ENCODE measurements around the gene IMP4.
A peak's percentile ranks its signal among the peaks of the same experiment; 100 is the strongest.
"Not testable (repeated sequence)": the region's sequence is repeated elsewhere in the genome, so short reads cannot be mapped to it uniquely, and the experiment has no call there.

IMP4 gene, protein sequence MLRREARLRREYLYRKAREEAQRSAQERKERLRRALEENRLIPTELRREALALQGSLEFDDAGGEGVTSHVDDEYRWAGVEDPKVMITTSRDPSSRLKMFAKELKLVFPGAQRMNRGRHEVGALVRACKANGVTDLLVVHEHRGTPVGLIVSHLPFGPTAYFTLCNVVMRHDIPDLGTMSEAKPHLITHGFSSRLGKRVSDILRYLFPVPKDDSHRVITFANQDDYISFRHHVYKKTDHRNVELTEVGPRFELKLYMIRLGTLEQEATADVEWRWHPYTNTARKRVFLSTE

DNA sequence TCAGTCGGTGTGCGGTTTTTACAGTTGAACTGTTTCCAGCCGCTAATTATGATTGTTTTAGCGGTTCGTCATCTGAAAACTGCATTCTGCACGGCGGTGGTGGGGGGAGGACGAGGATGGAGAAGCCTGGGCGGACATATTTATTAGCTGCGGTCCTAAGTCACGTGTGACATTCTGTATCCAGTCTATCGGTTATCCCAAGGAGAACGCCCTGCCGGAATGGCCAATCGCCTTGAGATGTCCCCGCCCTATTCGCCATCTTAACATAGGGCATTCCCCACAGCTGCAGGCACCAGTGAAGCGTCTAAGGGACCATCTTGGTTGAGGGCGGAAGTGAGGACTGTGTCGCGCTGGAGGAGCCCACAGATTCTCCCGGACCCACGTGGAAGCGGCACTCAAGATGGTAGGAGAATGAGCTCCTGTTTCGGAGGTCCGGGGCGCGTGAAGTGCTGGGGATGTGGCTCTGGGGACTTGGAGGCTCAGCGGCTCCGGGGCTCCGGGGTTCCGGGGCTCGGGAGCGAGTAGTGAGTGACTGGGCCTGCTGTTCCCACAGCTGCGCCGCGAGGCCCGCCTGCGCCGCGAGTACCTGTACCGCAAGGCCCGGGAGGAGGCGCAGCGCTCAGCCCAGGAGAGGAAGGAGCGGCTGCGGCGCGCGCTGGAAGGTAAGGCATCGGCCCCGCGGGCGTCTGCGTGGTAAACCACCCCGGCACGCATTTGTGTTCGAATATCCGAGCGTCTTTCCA is at the start of gene IMP4:
Gene IMP4, plus strand, starts transcription at position 365 of the 743 bp plus-strand sequence. Its CDS starts 36 bp downstream, at position 401.
- peak; percentile 85 for DNase-seq (ENCODE audit: low read depth)

DNA sequence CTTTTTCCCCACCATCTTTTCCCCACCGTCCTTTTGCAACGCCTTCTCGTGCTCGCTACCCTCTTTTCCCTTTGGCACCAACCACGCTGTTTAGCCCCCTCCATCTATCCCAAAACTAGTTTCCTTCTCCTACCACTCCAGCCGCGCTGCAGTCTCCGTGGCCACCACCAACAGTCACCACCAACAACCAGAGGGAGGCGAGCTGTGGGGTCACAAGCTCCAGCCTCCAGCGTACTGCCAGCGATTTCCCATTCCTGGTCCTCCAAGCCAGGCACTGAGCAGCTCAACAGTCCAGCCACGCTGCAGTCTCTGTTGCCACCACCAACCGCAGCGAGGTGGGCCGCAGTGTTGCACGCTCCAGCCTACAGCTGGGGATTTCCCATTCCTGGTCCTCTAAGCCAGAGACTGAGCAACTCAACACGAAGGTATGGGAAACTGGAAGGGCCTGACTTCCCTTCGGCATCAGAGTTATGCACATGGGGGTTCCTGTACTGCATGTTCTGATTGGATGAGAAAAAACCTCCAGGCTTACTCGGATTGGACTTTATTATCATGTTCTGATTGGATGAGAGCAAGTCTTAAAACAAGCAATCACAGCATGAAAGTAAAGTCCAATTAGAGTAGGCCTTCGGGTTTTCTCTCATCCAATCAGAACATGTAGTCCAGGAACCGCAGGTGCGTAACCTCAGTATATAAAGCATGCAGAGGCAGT is 42.3 kb upstream of the IMP4 start:
- DNase-seq (ENCODE audit: low read depth): no peak

GRCh38 chr2:130300970-130301348 is 41.7 kb upstream of the IMP4 start:
- no peak for DNase-seq (ENCODE audit: low read depth)

DNA sequence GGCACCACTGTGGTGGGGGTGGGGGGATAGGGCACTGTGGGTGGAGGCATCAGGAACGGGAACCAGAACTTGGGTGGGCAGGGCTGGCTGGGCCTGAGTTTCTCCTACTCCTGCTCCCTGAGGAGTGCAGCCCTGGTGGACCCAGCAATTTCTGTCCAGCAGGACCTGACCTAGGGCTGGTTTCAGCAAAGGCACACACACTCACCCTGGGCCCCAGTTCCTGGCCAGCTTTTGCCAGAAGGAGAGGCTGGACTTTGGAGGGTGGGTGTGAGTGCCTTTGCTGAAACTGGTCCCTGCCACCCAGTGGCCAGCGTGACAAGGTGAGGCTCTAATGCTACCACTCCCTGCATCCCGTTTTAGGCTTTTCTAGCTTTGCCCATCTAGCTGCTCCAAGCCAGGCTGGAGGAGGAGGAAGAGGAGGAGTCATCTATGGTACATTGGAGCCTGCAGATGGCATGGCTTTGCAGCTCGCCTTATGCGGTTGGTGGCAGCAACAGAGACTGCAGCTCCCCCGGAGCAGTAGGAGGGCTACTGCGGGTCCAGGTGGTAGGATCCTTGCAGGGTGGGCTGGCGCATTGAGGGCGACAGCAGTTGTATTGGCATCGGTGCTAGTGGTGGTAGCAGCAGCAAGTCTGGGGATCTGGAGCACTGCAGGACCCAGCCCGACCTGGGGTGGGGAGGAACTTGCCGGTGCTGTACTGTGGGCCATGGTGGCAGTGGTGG is 40.4 kb upstream of the IMP4 start:
- DNase-seq (ENCODE audit: low read depth): no peak

- DNase-seq (ENCODE audit: low read depth): no peak
These were observed 39.5 kb upstream of the IMP4 start for GRCh38 chr2:130303169-130303568.

- no peak for DNase-seq (ENCODE audit: low read depth)
These were observed 38.0 kb upstream of the IMP4 start for GRCh38 chr2:130304726-130305125.

DNA sequence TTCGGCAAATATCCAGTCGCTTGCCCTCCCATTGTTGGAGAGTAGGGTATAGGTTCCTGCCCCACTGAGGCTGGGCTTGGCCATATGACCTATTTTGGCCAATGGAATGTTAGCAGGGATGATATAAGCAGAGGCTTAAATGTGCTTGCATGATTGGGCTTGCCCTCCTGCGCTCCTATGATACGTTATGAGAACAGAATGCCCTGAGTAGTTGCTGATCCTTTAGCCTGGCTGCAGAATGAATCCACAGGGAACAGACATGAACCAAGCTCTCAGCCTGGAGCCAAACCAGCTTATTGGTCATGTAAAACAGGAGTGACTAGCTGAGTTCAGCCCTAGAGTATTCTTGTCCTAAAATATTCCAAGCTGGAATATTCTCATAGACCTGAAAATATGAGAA is 34.8 kb upstream of the IMP4 start:
- DNase-seq (ENCODE audit: low read depth): no peak

GRCh38 chr2:130310881-130311280 is 31.8 kb upstream of the IMP4 start:
- DNase-seq (ENCODE audit: low read depth): no peak

GRCh38 chr2:130313812-130314334 is 28.8 kb upstream of the IMP4 start:
- DNase-seq (ENCODE audit: low read depth): no peak

GRCh38 chr2:130314377-130314776 is 28.3 kb upstream of the IMP4 start:
- no peak for DNase-seq (ENCODE audit: low read depth)

DNA sequence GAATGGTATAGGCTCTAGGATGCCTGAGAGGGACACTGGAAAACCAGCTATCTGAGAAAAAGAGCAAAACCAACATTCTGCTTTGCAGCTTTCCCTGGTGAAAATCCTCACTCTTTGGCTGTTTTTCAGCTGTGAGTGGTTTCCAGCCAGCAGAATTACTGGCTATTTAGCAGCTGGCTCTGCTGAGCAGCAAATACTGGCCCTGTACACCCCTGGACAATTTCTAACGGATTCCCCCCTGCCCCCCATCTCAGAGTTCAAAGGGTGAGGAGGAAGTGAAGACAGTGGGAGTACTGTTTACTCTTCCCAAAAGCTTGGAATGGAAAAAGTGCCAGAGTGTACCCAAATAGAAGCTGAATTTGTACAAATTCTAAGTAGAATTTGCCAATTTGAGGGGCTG is 26.1 kb upstream of the IMP4 start:
- no peak for DNase-seq (ENCODE audit: low read depth)

- DNase-seq (ENCODE audit: low read depth): no peak
These were observed 23.8 kb upstream of the IMP4 start for GRCh38 chr2:130318906-130319305.

GRCh38 chr2:130319536-130319935 is 23.2 kb upstream of the IMP4 start:
- no peak for DNase-seq (ENCODE audit: low read depth)

DNA sequence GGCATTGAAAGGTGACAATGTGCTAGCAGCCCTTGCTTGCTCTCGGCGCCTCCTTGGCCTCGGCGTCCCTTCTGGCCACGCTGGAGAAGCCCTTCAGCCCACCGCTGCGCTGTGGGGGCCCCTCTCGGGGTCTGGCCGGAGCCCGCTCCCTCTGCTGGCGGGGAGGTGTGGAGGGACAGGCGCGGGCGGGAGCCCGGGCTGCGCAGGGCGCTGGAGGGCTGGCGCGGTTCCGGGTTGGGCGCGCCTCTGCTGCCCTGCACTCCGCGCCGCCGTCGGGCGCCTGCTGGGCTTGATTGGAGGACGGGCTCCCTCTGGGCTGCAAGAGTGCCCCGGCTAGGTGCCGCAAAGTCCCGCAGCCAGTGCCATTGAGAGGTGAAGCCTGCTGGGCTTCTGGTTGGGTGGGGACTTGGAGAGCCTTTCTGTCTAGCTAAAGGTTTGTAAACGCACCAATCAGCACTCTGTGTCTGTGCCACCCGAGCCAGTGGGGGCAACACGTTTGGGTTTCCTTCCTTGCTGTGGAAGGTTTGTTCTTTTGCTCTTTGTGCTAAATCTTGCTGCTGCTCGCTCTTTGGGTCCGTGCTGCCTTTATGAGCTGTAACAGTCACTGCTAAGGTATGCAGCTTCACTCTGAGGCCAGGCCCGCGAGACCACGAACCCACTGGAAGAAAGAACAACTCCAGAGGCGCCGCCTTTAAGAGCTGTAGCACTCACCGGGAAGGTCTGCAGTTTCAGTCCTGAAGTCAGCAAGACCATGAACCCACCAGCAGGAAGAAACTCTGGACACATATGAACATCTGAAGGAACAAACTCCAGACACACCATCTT is 14.8 kb upstream of the IMP4 start:
- no peak for DNase-seq (ENCODE audit: low read depth)

DNA sequence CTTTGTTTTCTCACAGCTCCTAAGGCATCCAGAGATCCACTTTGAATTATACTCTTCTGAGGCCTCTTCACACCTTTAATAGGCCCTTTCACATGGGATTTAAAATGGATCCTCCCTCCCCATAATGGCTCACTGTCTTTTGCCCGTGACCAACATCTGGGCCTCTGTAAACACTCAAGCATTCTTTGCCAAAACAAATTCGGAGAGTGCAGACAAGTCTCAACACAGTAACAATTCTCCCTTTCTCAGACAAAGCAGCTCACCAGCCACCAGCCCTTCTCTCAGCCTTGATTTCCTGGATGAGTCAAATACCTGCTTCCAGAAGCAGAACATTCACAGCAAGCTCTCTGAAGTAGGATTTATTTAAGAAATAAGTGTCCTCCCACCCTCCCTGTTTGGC is 14.0 kb upstream of the IMP4 start:
- no peak for DNase-seq (ENCODE audit: low read depth)

DNA sequence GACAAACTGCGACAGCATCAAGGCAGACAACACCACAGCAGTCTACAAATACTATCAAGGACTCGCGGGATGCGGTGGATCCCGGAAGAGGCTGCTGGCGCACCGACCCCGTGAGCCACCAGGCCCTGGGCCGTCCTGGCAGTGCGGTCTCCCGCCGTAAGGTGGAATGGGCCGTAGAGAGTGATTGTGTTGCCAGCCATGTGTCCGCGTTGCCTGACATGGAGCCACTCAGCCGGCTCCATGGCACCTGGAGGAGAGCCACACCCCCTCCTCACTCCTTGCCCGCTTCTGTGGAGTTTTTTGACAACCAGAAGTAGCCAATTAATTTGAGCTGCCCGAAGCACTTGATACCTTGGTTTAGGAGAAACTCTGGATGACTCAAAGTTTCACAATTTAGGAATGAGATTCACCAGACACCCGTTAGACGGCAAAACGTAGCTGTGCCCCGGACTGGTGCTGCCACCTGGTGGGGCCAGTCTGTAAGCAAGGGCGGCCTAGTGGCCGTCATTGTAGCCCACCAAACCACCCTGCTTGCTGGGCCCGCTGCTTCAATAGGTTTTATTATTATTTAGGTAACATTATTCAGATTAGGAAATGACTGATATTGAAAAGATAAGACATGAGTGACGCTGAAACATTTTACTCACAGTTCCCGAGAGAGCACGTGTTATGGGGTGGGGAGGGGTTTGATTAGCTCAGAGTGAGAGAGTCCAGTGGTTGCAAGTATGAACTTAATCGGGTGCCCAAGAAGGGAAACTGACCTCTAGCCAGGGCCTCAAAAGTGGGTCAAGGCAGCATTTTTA is 10.2 kb upstream of the IMP4 start:
- peak; percentile 68 for DNase-seq (ENCODE audit: low read depth)

- not testable (repeated sequence) for DNase-seq (ENCODE audit: low read depth)
These were observed 9.4 kb upstream of the IMP4 start for GRCh38 chr2:130333253-130333652.

- DNase-seq (ENCODE audit: low read depth): no peak
These were observed 8.7 kb upstream of the IMP4 start for GRCh38 chr2:130334026-130334425.

DNA sequence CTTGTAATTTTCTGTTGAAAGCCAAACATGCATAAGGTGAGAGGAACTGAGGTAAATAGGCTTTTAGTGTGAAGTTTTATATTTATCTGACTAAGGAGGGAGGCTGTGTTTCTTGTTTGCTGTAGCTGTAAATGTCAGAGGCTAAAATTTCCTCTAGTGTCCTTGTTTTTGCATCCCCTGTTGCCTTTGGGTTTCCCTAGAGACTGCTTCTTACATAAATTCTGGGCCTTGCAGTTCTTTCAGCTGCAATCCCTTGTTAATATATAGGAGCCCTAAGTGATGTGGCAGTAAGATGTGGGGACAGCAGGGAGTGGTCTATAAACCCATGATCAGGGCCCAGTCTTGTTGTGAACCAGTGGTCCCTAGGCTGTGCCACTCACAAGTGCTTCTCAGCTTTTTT is 7.5 kb upstream of the IMP4 start:
- DNase-seq (ENCODE audit: low read depth): no peak

DNA sequence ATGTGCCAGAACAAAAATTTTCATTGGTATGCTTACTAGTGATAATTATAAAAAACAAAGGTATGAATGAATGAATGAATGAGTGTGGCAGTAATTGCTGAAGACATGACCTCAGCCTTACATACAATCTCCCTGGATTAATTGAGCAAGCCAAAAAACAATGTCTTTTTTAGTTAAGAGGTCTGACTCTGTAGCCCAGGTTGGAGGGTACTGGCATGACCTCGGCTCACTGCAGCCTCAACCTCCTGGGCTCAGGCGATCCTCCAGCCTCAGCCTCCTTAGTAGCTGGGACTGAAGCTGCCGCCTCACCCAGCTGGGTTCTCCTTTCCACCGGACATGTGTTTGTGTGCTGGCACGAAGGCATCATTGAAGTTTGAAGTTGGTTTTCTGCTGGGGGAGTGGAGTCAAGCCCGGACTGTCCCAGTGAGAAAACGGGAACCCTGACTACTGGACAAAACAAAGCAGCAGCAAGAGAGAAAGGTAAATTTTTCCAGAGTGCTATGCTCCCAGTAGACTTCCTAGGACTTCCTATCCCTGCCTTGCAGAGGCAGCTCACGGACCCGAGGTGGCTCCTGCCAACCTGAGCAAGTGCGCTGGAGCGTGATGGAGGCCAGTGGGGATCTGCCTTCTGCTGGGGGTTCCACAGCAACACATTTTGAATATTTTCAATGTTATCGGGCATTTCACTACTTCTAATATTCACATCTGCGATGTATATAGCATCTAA is 6.4 kb upstream of the IMP4 start:
- DNase-seq (ENCODE audit: low read depth): no peak

Data from activated T-cell treated with anti-CD3 and anti-CD28 coated beads for 48 hours (primary cell).